ENCODE measurements around the gene CORIN. TPM values are rescaled to one million over a fixed set of nuclear protein-coding genes. Genes with fewer than 3 reads are reported as not detected.

CORIN gene
- total RNA-seq, 1 donor from 2014 or later: 2.1 TPM

DNA sequence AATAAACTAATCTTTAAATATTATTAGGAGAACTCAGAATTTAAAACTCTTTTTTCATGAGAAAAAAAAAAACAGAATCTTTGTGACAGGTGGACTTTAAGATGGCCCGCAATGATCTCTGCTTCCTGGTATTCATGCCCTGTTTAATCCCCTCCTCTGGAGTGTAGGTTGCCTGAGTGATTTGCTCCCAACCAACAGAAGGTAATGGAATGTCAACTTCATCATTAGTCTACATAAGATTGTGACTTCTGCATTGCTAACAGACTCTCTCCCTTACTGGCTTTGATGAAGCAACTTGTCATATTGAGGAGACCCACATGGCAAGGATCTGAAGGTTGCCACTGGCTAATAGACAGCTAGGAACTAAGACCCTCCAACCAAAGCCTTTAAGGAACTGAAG is 88.8 kb downstream of the CORIN start:
- H3K4me1 Mint-ChIP-seq (ENCODE audit: low read depth): peaks cover 17% of the 10 kb centered on the region
- H3K4me3 Mint-ChIP-seq (ENCODE audit: unreplicated experiment): no peak overlapping the region
- TF ChIP-seq, protein P1, sequence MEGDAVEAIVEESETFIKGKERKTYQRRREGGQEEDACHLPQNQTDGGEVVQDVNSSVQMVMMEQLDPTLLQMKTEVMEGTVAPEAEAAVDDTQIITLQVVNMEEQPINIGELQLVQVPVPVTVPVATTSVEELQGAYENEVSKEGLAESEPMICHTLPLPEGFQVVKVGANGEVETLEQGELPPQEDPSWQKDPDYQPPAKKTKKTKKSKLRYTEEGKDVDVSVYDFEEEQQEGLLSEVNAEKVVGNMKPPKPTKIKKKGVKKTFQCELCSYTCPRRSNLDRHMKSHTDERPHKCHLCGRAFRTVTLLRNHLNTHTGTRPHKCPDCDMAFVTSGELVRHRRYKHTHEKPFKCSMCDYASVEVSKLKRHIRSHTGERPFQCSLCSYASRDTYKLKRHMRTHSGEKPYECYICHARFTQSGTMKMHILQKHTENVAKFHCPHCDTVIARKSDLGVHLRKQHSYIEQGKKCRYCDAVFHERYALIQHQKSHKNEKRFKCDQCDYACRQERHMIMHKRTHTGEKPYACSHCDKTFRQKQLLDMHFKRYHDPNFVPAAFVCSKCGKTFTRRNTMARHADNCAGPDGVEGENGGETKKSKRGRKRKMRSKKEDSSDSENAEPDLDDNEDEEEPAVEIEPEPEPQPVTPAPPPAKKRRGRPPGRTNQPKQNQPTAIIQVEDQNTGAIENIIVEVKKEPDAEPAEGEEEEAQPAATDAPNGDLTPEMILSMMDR (IDR thresholded peaks at IDR 0.05): no peak
- DNase-seq (ENCODE audit: low spot score): no peak
- peaks cover 10% of the 10 kb centered on the region for H3K9me3 Mint-ChIP-seq (ENCODE audit: low read depth)
- H3K27me3 Mint-ChIP-seq (ENCODE audit: low read depth): peaks cover 2% of the 10 kb centered on the region
- no peak overlapping the region for H3K27ac Mint-ChIP-seq (ENCODE audit: unreplicated experiment)
- H3K36me3 Mint-ChIP-seq (ENCODE audit: low read depth): no peaks in the 10 kb centered on the region

DNA sequence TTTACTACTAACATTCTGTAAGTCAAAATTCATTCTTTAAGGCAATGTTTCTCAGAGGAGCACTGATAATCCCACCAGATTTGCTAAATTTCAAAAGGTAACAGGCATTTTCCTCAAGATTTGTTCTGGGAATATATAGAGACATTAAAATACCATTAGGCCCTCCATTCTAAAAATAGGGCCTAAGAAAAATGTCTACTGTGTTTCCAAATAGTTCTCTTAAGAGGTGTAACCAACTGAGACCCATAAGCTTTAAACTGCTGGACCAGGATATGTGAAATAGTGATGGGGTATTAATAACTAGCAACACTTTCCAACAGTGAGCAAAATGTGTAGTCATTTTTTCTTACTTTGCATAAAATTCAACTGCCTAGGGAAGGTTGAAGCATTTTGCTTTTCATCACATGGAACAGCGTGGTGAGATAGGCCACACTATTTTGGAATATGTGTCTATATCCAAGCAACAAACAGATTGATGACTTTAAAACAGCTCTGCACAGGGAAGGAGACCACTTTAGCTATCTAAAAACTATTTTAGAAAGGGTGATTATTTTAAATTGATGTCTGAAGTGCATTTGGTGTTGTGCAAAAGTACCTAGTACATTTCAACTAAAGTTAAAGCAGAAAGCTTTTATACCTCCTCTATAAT is 89.9 kb downstream of the CORIN start:
- TF ChIP-seq, protein P1 (IDR thresholded peaks at IDR 0.05): no peak
- Mint-ChIP-seq H3K4me3 (ENCODE audit: unreplicated experiment) (no peak overlapping the region), H3K9me3 (ENCODE audit: low read depth) (peaks cover 10% of the 10 kb centered on the region), H3K36me3 (ENCODE audit: low read depth) (peaks cover 3% of the 10 kb centered on the region), H3K27ac (ENCODE audit: unreplicated experiment) (peak overlapping the region; percentile 2), H3K27me3 (ENCODE audit: low read depth) (peaks cover 2% of the 10 kb centered on the region), H3K4me1 (ENCODE audit: low read depth) (peaks cover 17% of the 10 kb centered on the region)
- no peak for DNase-seq (ENCODE audit: low spot score)

DNA sequence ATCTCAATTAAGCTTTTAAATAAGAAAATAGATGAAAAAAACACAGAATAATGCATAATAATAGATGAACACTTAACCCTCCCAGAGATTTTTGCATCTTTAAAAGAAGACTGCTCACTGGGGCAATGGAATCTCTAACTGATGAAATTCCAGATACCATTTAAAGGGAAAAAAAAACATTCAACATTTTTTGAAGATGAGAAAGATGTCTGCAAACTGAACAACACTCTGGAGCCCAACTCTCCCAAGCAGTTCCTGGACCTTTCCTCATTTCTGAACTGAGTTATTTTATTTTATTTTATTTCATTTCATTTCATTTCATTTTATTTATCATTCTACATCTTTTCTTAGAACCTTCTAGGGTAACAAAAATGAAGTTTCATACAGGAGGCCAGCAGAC is 90.7 kb downstream of the CORIN start:
- Mint-ChIP-seq H3K27me3 (ENCODE audit: low read depth) (peaks cover 2% of the 10 kb centered on the region), H3K4me3 (ENCODE audit: unreplicated experiment) (no peak overlapping the region), H3K4me1 (ENCODE audit: low read depth) (peaks cover 17% of the 10 kb centered on the region), H3K9me3 (ENCODE audit: low read depth) (peaks cover 9% of the 10 kb centered on the region), H3K27ac (ENCODE audit: unreplicated experiment) (peak overlapping the region; percentile 28), H3K36me3 (ENCODE audit: low read depth) (peaks cover 4% of the 10 kb centered on the region)
- no peak for DNase-seq (ENCODE audit: low spot score)
- TF ChIP-seq, protein P1 (IDR thresholded peaks at IDR 0.05): no peak

DNA sequence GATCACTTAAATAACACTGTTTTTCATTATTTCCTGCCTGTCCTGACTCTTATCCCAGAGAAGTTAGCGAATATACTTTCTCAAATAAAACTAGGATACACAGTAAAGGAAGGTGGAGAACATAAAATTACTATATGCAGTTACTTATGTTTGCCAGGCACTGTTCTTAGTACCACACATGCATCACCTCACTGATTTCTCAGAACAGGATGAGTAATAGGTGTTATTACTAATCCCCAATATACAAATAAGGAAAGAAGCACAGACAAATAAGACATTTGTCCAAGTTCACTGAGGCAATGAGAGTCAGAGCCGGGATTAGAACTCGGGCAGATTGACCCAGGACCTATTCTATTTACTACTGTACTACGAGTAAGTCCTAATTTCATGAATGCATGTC is 91.7 kb downstream of the CORIN start:
- TF ChIP-seq, protein P1 (IDR thresholded peaks at IDR 0.05): no peak
- peaks cover 9% of the 10 kb centered on the region for H3K9me3 Mint-ChIP-seq (ENCODE audit: low read depth)
- peaks cover 4% of the 10 kb centered on the region for H3K36me3 Mint-ChIP-seq (ENCODE audit: low read depth)
- no peak overlapping the region for H3K27ac Mint-ChIP-seq (ENCODE audit: unreplicated experiment)
- H3K4me3 Mint-ChIP-seq (ENCODE audit: unreplicated experiment): no peak overlapping the region
- peaks cover 17% of the 10 kb centered on the region for H3K4me1 Mint-ChIP-seq (ENCODE audit: low read depth)
- H3K27me3 Mint-ChIP-seq (ENCODE audit: low read depth): no peaks in the 10 kb centered on the region
- DNase-seq (ENCODE audit: low spot score): no peak

DNA sequence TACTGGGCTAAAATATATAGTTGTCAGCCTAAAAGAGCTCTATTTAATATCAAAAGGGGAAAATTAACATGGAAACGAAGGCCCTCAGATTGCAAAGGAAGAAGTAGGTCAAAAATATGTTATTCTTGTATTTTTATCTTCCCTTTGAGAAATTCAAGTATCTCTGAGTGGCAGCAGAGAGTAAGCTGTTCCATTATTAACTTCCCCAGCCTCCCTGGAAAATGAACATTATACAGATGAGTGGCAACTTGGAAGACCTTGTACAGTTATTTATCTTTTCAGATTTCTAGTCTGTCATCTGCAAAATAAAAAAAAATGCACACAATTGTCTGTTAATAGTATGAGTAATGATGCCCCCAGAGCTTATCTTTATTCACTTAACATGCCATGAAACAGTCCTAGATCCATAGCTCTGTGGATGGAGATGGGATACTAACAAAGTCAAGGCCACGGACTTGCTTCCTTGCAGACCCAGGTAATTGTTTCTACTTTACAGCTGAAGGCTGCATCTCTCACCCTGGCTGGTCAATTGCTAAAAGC is 93.0 kb downstream of the CORIN start:
- Mint-ChIP-seq H3K4me3 (ENCODE audit: unreplicated experiment) (no peak overlapping the region), H3K27me3 (ENCODE audit: low read depth) (no peaks in the 10 kb centered on the region), H3K9me3 (ENCODE audit: low read depth) (peaks cover 13% of the 10 kb centered on the region), H3K36me3 (ENCODE audit: low read depth) (peaks cover 6% of the 10 kb centered on the region), H3K27ac (ENCODE audit: unreplicated experiment) (no peak overlapping the region), H3K4me1 (ENCODE audit: low read depth) (peaks cover 17% of the 10 kb centered on the region)
- DNase-seq (ENCODE audit: low spot score): no peak
- TF ChIP-seq, protein P1 (IDR thresholded peaks at IDR 0.05): no peak
